Measurements from ENCODE around the gene DPEP1.

DNA sequence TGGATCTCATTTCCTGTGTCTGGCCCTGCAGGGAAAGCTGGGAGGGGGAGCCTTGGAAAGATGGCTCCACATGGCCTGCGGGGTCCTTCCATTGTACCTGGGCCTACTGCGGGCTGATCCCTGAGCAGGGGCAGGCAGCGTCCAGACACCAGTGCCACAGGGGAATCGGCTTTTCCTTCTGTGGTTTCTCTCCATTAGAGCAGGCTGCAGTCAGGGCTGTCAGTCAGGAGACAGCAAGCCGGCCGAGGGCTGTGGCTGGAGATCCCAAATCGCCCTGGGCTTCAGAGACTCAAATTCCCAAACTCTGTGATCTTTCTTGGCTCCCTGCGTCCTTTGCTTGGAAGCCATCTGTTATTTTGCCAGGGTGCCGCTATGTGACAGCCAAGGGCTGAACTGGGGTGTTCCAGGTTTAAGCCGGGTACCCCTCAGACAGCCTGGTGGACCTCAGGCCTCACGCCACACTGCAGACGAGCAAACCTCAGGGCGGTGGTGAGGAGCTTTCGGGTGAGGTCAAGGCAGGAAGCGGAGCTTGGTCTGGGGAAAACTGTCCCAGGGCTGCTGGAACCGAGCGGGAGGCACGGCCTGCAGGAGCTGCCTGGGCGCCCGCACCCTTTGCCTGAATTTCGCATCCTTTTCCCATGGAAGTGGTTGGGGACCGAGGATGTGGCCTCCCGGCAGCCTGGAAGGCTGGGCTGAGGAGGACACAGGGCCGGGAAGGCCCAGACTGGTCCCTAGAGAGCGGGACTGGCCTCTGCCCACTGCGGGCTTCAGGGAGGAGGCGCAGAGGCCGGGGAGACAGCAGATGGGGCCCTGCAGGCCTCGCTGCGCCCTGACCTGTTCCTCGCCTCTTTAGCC is 39.4 kb upstream of the DPEP1 start:
- TF ChIP-seq POLR2AphosphoS5 (IDR thresholded peaks at IDR 0.05) (no peak), POLR2A (IDR thresholded peaks at IDR 0.05) (no peak)
- TF ChIP-seq, protein P1, sequence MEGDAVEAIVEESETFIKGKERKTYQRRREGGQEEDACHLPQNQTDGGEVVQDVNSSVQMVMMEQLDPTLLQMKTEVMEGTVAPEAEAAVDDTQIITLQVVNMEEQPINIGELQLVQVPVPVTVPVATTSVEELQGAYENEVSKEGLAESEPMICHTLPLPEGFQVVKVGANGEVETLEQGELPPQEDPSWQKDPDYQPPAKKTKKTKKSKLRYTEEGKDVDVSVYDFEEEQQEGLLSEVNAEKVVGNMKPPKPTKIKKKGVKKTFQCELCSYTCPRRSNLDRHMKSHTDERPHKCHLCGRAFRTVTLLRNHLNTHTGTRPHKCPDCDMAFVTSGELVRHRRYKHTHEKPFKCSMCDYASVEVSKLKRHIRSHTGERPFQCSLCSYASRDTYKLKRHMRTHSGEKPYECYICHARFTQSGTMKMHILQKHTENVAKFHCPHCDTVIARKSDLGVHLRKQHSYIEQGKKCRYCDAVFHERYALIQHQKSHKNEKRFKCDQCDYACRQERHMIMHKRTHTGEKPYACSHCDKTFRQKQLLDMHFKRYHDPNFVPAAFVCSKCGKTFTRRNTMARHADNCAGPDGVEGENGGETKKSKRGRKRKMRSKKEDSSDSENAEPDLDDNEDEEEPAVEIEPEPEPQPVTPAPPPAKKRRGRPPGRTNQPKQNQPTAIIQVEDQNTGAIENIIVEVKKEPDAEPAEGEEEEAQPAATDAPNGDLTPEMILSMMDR (IDR thresholded peaks at IDR 0.05 in 8 of 11, conservative IDR thresholded peaks at IDR 0.05 in 3 of 11) = no peak

Measured in spleen (tissue), 7 donors.